ENCODE results near the gene PLEKHA1.

Gene PLEKHA1

DNA sequence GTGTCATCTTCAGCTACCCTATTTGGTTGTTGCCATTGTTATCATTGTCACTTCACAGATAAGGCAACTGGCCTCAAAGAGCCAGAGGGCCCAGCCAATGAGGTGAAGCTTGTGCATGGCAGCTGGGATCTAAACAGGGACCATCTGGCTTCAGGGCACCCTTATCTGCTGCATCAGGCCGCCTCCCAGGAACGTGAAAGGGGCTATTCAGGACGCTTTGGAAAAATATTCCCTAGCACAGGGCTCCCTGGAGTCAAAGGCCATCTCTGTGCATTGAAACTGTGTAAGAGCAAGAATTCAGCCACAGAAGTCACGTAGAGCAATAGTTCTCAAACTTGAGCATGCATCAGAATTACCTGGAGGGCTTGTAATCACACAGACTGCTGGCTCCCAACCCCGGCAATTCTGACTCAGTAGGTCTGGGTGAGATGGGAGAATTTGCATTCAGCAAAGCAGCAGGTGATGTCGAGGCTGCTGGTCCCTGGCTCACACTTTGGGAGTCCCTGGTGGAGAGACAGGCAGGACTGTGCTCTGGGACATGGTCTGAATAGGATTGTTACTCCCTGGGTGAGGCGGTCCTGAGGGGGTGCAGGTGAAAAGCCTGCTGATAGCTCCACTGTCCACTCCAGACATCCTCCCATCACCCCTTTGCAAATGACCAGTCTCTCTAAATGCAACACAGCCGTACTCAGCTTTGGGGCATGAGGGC, 21.5 kb upstream of the PLEKHA1 start:
- TF ChIP-seq CTCF (IDR thresholded peaks at IDR 0.05; ENCODE audit: borderline replicate concordance, insufficient read depth, low read depth, low read length), result no peak
- H3K4me3 ChIP-seq (ENCODE audit: low read depth, low read length), result no peak overlapping the region

DNA sequence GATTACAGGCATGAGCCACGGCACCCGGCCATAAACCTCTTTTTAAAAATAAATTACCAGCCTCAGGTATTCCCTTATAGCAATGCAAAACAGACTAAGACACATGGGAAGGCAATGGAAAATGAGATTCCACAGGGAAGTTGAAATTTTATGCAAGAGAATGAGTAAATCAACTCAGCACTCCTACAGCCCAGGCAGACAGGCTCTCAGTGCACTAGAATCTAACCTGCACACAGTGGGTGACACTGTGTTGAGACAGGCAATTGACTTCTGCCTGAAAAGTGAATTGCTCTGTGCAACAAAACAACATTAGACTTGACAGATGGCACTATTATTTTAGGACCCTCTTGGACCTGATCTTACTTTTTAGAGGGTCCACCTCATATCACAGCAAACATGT, 20.1 kb upstream of the PLEKHA1 start:
- no peak overlapping the region for H3K4me3 ChIP-seq (ENCODE audit: low read depth, low read length)
- no peak for TF ChIP-seq CTCF (IDR thresholded peaks at IDR 0.05; ENCODE audit: borderline replicate concordance, insufficient read depth, low read depth, low read length)

DNA sequence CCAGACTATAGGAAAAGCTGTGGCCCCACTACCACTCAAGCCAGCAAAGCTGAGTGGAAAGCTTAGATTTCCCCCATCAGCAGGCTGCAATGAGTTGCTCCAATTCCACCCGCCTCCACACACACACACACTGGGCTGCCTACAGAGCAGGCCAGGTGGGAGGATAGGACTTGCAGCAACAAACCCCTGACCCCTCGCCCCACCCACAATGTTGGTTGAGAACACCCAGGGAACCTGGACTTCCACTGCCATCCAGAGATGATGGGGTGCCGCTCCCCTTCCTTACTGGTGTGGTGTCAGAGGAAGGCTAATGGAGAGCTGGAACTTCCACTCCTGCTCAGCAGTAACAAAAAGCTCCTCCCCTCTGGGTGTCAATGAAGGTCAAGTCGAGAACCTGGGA, 16.8 kb upstream of the PLEKHA1 start:
- no peak for TF ChIP-seq CTCF (IDR thresholded peaks at IDR 0.05; ENCODE audit: borderline replicate concordance, insufficient read depth, low read depth, low read length)

GRCh38 chr10:122359621-122360020, 14.9 kb upstream of the PLEKHA1 start:
- no peak overlapping the region for H3K4me3 ChIP-seq (ENCODE audit: low read depth, low read length)
- TF ChIP-seq CTCF (IDR thresholded peaks at IDR 0.05; ENCODE audit: borderline replicate concordance, insufficient read depth, low read depth, low read length), result no peak

More for the DNA sequence above, 16.8 kb upstream of the PLEKHA1 start:
- H3K4me3 ChIP-seq (ENCODE audit: low read depth, low read length), result no peak overlapping the region

GRCh38 chr10:122361046-122361445, 13.5 kb upstream of the PLEKHA1 start:
- no peak for TF ChIP-seq CTCF (IDR thresholded peaks at IDR 0.05; ENCODE audit: borderline replicate concordance, insufficient read depth, low read depth, low read length)
- no peak overlapping the region for H3K4me3 ChIP-seq (ENCODE audit: low read depth, low read length)

GRCh38 chr10:122362031-122362592, 12.4 kb upstream of the PLEKHA1 start:
- no peak overlapping the region for H3K4me3 ChIP-seq (ENCODE audit: low read depth, low read length)
- no peak for TF ChIP-seq CTCF (IDR thresholded peaks at IDR 0.05; ENCODE audit: borderline replicate concordance, insufficient read depth, low read depth, low read length)

DNA sequence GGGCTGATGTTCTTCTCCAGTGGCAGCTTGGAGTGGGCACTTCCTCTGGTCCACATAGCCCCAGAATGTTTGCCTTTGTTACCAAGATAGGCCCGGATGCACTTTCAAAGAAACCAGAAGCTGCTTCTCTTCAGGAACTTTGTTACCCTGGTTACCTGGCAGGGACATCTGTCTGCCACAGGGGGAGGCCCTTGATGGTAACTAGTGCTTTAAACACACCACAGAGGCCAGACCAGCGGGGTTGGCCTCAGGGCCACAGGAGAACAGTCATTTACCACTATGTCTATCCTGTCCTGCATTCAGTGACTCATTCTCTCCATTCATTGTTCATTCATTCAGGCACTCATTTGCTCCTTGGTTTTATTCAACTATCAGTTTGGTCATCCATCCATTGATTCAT, 11.9 kb upstream of the PLEKHA1 start:
- no peak for TF ChIP-seq CTCF (IDR thresholded peaks at IDR 0.05; ENCODE audit: borderline replicate concordance, insufficient read depth, low read depth, low read length)
- H3K4me3 ChIP-seq (ENCODE audit: low read depth, low read length), result no peak overlapping the region
